ENCODE measurements around the gene TMEM205. TPM values are rescaled to one million over a fixed set of nuclear protein-coding genes. Genes with fewer than 3 reads are reported as not detected.
"Not testable (repeated sequence)": the region's sequence is repeated elsewhere in the genome, so short reads cannot be mapped to it uniquely, and the experiment has no call there.

The TMEM205 gene
- total and polyA plus RNA-seq, 2 experiments from 2014 or later, result 84.6 to 152 TPM

DNA sequence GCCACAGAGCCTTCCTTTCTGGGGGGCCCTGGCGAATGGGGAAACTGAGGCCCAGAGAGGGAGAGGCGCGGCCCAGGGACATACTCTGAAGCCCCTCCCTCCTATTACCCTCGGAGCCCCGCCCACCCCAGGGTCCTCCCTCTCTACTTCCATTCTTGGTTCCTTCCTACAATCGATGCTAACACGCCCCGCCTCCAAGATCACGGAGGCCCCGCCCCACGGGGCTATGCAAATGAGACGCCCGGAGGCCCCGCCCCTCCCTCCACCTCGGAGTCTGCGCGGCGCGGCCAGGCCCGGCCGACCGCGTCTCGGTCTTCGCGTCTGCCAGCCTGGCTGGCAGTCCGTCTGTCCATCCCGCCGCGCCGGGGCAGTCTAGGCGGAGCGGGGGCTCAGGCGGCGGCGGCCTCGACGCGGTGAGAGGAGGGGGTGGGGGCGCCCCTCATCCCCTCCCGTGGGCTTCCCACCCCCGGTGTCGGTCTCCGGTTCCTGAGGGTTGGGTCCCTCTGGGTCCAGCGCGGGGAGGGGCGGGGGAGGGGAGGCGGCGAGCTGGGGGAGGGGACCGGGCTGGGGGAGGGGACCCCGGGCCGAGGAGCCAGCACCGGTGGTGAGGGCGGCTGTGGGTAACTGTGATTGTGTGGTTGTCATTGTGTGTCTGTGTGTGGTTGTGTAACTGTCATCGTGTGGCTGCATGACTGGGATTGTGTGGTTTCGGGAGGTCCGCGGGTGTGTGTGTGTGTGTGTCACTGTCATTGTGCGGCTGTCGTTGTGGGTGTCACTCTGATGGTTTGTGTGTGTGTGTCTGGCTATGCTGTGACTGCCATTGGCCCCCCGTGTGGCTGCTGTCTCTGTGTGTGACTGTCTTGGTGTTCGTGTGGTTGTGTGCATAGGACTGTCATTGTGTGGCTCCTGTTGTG, 9.3 kb upstream of the TMEM205 start, which contains the start of gene PLPPR2:
Gene PLPPR2 (plus strand): TSS at position 273 of the 914 bp plus-strand sequence. CDS start 2,242 bp downstream, outside the sequence.
- in situ Hi-C loops (cut with MboI), result no loop called here
- H3K9me2 ChIP-seq (ENCODE audit: insufficient read depth), result no peaks in the 10 kb centered on the region
- 1% methylated on average over 44 to 62 of the region's 62 CpGs for WGBS, 2 experiments (ENCODE audit: low coverage in 1 of 2, low lambda C conversion rate in 2 of 2, missing lambda C conversion rate in 2 of 2)
- peak within 1 kb of the TSS; percentile 76 for H3K9ac ChIP-seq
- peak within 1 kb of the TSS; percentile 82 for H3K4me3 ChIP-seq
- H3K9me3 ChIP-seq (ENCODE audit: low read depth), result no peaks in the 10 kb centered on the region
- TF ChIP-seq EZH2 (IDR thresholded peaks at IDR 0.05; ENCODE audit: insufficient read depth, poor library complexity, severe bottlenecking) (no peak), EZH2phosphoT487 (IDR thresholded peaks at IDR 0.05; ENCODE audit: insufficient read depth, low read depth) (no peak)
- H3K27me3 ChIP-seq (replicated peaks; ENCODE audit: insufficient read depth), result no peaks in the 10 kb centered on the region
- no peaks in the 10 kb centered on the region for H3F3A ChIP-seq (ENCODE audit: insufficient read depth)
- peak; percentile 99 for DNase-seq
- no peaks in the 10 kb centered on the region for H3K36me3 ChIP-seq (ENCODE audit: low read depth)
- H3K79me2 ChIP-seq (ENCODE audit: insufficient read depth), result peaks cover 16% of the 10 kb centered on the region
- no peaks in the 10 kb centered on the region for H4K20me1 ChIP-seq (ENCODE audit: insufficient read depth)
- H2AFZ ChIP-seq, result 0 out of 2 replicates have a peak within 1 kb of the TSS, but pooled peaks have one; percentile 18
- H3K4me2 ChIP-seq (ENCODE audit: unreplicated experiment), result peak within 1 kb of the TSS; percentile 92
- no peak within 1 kb of the TSS for H3K27ac ChIP-seq
- H3K4me1 ChIP-seq (ENCODE audit: insufficient read depth), result 0 out of 2 replicates have a peak, but pooled peaks cover 3% of the 10 kb centered on the region

DNA sequence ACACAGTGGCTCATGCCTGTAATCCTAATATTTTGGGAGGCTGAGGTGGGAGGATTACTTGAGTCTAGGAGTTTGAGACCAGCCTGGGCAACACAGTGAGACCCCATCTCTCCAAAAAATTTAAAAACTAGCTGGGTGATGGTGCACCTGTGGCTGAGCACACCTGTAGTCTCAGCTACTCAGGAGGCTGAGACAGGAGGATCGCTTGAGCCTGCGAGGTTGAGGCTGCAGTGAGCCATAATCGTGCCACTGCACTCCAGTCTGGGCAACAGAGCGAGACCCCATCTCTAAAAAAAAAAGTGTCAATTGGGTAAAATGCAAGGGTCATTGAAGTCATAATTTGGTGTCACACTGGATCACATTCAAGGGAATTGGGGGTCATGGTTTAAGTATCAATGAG, 8.0 kb upstream of the TMEM205 start:
- H3K27ac ChIP-seq; H3K9ac ChIP-seq; H3K27me3 ChIP-seq (replicated peaks; ENCODE audit: insufficient read depth); H3K4me3 ChIP-seq; H3K36me3 ChIP-seq (ENCODE audit: low read depth); DNase-seq; H3K4me1 ChIP-seq (ENCODE audit: insufficient read depth); H2AFZ ChIP-seq; H3K9me2 ChIP-seq (ENCODE audit: insufficient read depth); H3K9me3 ChIP-seq (ENCODE audit: low read depth); H3K4me2 ChIP-seq (ENCODE audit: unreplicated experiment); H3F3A ChIP-seq (ENCODE audit: insufficient read depth); in situ Hi-C loops (cut with MboI); H4K20me1 ChIP-seq (ENCODE audit: insufficient read depth): not testable (repeated sequence)
- H3K79me2 ChIP-seq (ENCODE audit: insufficient read depth), result peaks cover 16% of the 10 kb centered on the region
- 95 to 98% methylated on average over 4 of the region's 4 CpGs for WGBS, 2 experiments (ENCODE audit: low coverage in 1 of 2, low lambda C conversion rate in 2 of 2, missing lambda C conversion rate in 2 of 2)

DNA sequence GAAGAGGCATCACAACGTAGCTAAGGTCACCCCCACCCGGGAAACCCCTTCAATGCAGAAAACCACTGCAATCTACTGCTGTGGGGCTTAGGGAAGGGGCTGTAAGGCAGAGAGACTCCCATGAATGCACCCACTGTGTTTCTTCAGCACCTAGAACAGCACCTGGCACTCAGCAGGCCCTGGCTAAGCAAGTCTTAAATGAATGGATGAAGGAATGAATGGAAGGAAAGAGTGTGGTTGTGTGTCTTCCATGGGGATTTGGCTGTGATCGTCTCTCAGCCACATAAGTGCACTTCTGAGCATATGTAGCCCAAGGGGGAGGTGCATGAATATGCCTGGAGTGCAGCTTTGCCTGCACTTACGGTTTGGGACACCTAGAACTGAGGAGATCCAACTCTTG, 3.1 kb upstream of the TMEM205 start:
- Histone ChIP-seq H3K9me2 (ENCODE audit: insufficient read depth) (no peaks in the 10 kb centered on the region), H4K20me1 (ENCODE audit: insufficient read depth) (no peaks in the 10 kb centered on the region), H3K9me3 (ENCODE audit: low read depth) (no peaks in the 10 kb centered on the region), H3K4me2 (ENCODE audit: unreplicated experiment) (no peak overlapping the region), H3F3A (ENCODE audit: insufficient read depth) (peaks cover 12% of the 10 kb centered on the region), H3K9ac (no peak overlapping the region), H3K27ac (no peak overlapping the region), H3K4me1 (ENCODE audit: insufficient read depth) (peaks cover 9% of the 10 kb centered on the region), H3K4me3 (no peak overlapping the region), H3K79me2 (ENCODE audit: insufficient read depth) (no peaks in the 10 kb centered on the region), H3K27me3 (replicated peaks; ENCODE audit: insufficient read depth) (no peaks in the 10 kb centered on the region), H3K36me3 (ENCODE audit: low read depth) (no peaks in the 10 kb centered on the region), H2AFZ (no peak overlapping the region)
- WGBS, 2 experiments (ENCODE audit: low coverage in 1 of 2, low lambda C conversion rate in 2 of 2, missing lambda C conversion rate in 2 of 2), result 75 to 76% methylated on average over 4 of the region's 4 CpGs
- no peak for DNase-seq
- in situ Hi-C loops (cut with MboI), result no loop called here
- no peak for TF ChIP-seq EZH2 (IDR thresholded peaks at IDR 0.05; ENCODE audit: insufficient read depth, poor library complexity, severe bottlenecking)
- no peak for TF ChIP-seq EZH2phosphoT487 (IDR thresholded peaks at IDR 0.05; ENCODE audit: insufficient read depth, low read depth)

DNA sequence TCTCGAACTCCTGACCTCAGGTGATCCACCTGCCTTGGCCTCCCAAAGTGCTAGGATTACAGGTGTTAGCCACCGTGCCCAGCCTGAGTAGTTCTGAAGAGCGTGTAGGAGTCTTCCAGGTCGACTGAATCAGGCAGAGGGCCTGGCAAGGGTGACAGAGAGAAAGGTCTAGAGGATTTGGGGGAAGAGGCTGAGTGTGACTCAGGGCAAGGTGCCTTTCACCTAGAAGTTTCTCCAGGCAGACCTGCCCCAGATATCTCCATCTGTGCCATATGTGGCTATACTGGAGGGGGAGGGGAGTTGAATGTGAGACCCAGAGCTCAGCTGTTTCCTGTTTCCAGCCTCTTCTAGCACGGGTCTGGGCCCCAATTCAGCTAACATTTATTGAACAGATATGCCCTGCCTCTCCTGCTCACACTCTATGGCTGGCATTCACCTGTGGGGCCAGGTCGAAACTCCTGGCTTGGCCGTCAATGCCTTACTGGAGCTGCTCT, 1.5 kb upstream of the TMEM205 start:
- no peak for DNase-seq
- Histone ChIP-seq H2AFZ (no peak overlapping the region), H3K9me2 (ENCODE audit: insufficient read depth) (no peaks in the 10 kb centered on the region), H3K9ac (no peak overlapping the region), H3F3A (ENCODE audit: insufficient read depth) (peaks cover 21% of the 10 kb centered on the region), H3K4me1 (ENCODE audit: insufficient read depth) (peaks cover 16% of the 10 kb centered on the region), H3K27me3 (replicated peaks; ENCODE audit: insufficient read depth) (no peaks in the 10 kb centered on the region), H3K79me2 (ENCODE audit: insufficient read depth) (no peaks in the 10 kb centered on the region), H4K20me1 (ENCODE audit: insufficient read depth) (no peaks in the 10 kb centered on the region), H3K27ac (no peak overlapping the region), H3K4me2 (ENCODE audit: unreplicated experiment) (no peak overlapping the region), H3K36me3 (ENCODE audit: low read depth) (no peaks in the 10 kb centered on the region), H3K4me3 (no peak overlapping the region), H3K9me3 (ENCODE audit: low read depth) (no peaks in the 10 kb centered on the region)
- in situ Hi-C loops (cut with MboI), result no loop called here
- TF ChIP-seq EZH2phosphoT487 (IDR thresholded peaks at IDR 0.05; ENCODE audit: insufficient read depth, low read depth), result no peak
- TF ChIP-seq EZH2 (IDR thresholded peaks at IDR 0.05; ENCODE audit: insufficient read depth, poor library complexity, severe bottlenecking), result no peak
- 78 to 80% methylated on average over 7 of the region's 7 CpGs for WGBS, 2 experiments (ENCODE audit: low coverage in 1 of 2, low lambda C conversion rate in 2 of 2, missing lambda C conversion rate in 2 of 2)
